SK-N-MC (cell line): ENCODE results near the gene IGSF23.
"Not testable (repeated sequence)": the region's sequence is repeated elsewhere in the genome, so short reads cannot be mapped to it uniquely, and the experiment has no call there.

Source experiments
- DNase-seq: peaks from one replicate; pipeline ENCODE4 v3.0.0-alpha.2; 2011; ENCODE audit warnings: low read depth, low spot score
- H3K27ac ChIP-seq: fragments of 200-600 bp; sonication (generic); 2 replicates; pipeline ENCODE4 v1.5.1; 2016; ENCODE audit warnings: mixed run types
- H3K36me3 ChIP-seq: fragments of 200-600 bp; sonication (generic); 2 replicates; pipeline ENCODE4 v1.6.1; 2017; ENCODE audit warnings: antibody characterized with exemption, low read length, mixed read lengths; ENCODE audit not compliant: insufficient read depth
- H3K4me3 ChIP-seq: fragments of 200-600 bp; sonication (generic); 2 replicates; pipeline ENCODE4 v1.5.1; 2016
- H3K9ac ChIP-seq: fragments of 200-600 bp; sonication (generic); 2 replicates; pipeline ENCODE4 v1.8.0; 2017; ENCODE audit warnings: mixed run types, mixed read lengths; ENCODE audit not compliant: insufficient read length
- H3K9me3 ChIP-seq: fragments of 200-600 bp; sonication (generic); 2 replicates; pipeline ENCODE4 v1.6.1; 2017; ENCODE audit warnings: low read depth, mild to moderate bottlenecking, antibody characterized with exemption, low read length, moderate library complexity, mixed read lengths
- EZH2 ChIP-seq: fragments of 200-600 bp; sonication (generic); IDR thresholded peaks from one replicate; pipeline ENCODE4 v1.6.1; 2017; ENCODE audit warnings: antibody characterized with exemption
- FOXP2 ChIP-seq: optimal IDR thresholded peaks from 2 replicates; pipeline ENCODE3; 2011; ENCODE audit warnings: mild to moderate bottlenecking, moderate library complexity; ENCODE audit not compliant: insufficient read depth; ENCODE audit errors: extremely low read length, control extremely low read depth
- POLR2AphosphoS5 ChIP-seq: IDR thresholded peaks from 2 replicates; pipeline ENCODE4 v1.6.1; 2012; ENCODE audit warnings: mild to moderate bottlenecking, low read depth, low read length, borderline replicate concordance

IGSF23 gene

DNA sequence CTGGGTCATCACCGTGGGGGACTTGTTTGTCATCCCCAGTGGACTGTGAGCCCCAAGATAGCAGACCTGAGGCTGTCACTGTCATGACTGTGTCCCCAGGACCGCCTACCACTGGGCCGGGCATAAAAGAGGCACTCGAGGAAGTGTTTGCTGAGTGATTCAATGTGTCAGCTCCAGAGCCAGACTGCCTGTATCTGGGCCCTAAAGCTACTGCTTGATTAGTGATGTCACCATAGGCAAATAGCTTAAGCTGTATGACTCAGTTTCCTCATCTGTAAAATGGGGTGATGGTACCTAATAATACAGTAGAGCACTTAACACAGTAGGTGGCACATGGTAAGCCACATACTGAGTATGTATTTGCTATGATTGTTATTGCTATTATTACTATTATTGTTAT is 46.7 kb downstream of the IGSF23 start:
- TF ChIP-seq FOXP2 (no peak), EZH2 (no peak), POLR2AphosphoS5 (no peak)
- H3K4me3 ChIP-seq = no peak overlapping the region
- peaks cover 62% of the 10 kb centered on the region for H3K36me3 ChIP-seq
- H3K9me3 ChIP-seq = no peaks in the 10 kb centered on the region
- no peak overlapping the region for H3K9ac ChIP-seq
- DNase-seq = no peak
- no peak overlapping the region for H3K27ac ChIP-seq

DNA sequence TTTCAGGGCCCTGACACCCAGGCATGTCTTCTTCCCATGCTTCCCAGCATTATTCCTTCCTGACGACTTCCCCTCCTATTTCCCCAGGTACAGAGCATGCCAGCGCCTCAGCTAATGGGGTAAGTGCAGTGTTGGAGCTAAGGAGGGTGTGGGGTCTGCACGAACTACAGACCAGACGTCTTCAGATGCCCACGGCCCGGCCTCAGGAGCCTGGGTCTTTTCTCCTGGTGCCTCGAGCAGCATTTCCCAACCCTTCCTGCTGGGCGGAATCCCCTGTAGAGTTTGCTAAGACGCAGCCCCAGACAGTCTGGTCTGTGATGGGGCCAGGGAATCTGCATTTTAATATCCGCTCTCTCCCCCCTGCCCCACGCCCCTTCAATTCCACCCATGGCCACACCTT is 47.8 kb downstream of the IGSF23 start:
- Histone ChIP-seq H3K36me3 (peaks cover 55% of the 10 kb centered on the region), H3K4me3 (no peak overlapping the region), H3K9ac (no peak overlapping the region), H3K27ac (no peak overlapping the region), H3K9me3 (no peaks in the 10 kb centered on the region)
- DNase-seq = no peak
- TF ChIP-seq FOXP2 = no peak
- no peak for TF ChIP-seq EZH2
- TF ChIP-seq POLR2AphosphoS5 = no peak

DNA sequence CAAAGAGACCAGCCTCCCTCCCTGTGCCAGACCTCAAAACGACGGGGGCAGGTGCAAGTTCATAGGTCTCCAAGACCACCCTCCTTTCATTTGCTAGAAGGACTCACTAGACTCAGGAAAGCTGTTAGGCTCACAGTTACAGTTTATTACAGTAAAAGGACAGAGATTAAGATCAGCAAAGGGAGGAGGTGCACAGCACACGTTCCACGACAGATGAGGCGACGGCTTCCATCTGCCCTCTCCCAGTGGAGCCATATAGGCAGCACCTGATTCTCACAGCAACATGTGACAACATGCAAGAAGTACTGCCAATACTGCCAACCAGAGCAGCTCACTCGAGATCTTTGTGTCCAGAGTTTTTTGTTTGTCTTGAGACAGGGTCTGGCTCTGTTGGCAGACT is 48.5 kb downstream of the IGSF23 start:
- Histone ChIP-seq H3K9me3 (no peaks in the 10 kb centered on the region), H3K27ac (no peak overlapping the region), H3K4me3 (no peak overlapping the region), H3K9ac (no peak overlapping the region), H3K36me3 (peaks cover 51% of the 10 kb centered on the region)
- TF ChIP-seq FOXP2 = no peak
- no peak for TF ChIP-seq POLR2AphosphoS5
- no peak for TF ChIP-seq EZH2
- DNase-seq = no peak

DNA sequence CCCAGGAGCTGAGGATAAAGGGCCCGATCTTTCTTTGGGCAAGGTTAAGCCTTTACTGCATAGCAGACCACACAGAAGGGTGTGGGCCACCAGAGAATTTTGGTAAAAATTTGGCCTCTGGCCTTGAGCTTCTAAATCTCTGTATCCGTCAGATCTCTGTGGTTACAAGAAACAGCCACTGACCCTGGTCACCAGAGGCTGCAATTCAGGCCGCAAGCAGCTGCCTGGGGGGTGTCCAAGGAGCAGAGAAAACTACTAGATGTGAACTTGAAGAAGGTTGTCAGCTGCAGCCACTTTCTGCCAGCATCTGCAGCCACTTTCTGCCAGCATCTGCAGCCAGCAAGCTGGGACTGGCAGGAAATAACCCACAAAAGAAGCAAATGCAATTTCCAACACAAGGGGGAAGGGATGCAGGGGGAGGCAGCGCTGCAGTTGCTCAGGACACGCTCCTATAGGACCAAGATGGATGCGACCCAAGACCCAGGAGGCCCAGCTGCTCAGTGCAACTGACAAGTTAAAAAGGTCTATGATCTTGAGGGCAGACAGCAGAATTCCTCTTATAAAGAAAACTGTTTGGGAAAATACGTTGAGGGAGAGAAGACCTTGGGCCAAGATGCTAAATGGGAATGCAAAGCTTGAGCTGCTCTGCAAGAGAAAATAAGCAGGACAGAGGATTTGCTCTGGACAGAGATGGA is 49.5 kb downstream of the IGSF23 start:
- DNase-seq = no peak
- Histone ChIP-seq H3K9ac (no peak overlapping the region), H3K4me3 (no peak overlapping the region), H3K27ac (no peak overlapping the region), H3K36me3 (peaks cover 45% of the 10 kb centered on the region), H3K9me3 (no peaks in the 10 kb centered on the region)
- no peak for TF ChIP-seq POLR2AphosphoS5
- no peak for TF ChIP-seq FOXP2
- no peak for TF ChIP-seq EZH2

DNA sequence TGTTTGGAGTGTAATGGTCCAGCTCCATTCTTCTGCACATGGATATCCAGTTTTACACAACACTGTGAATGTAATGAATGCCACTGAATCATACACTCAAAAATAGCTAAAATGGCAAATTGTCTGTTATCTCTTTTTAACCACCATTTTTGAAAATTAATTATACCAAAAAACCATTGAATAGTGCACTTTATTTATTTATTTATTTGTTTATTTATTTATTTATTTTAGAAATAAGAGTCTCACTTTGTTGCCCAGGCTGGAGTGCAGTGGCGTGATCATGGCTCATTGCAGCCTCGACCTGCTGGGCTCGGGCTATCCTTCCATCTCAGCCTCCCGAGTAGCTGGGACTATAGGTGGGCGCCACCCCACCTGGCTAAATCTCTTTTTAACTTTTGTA is 50.6 kb downstream of the IGSF23 start:
- no peak overlapping the region for H3K27ac ChIP-seq
- H3K36me3 ChIP-seq = peaks cover 33% of the 10 kb centered on the region; the same call in 1 of the 2 replicates
- H3K9me3 ChIP-seq = no peaks in the 10 kb centered on the region
- no peak for TF ChIP-seq FOXP2
- no peak for TF ChIP-seq EZH2
- no peak overlapping the region for H3K9ac ChIP-seq
- H3K4me3 ChIP-seq = no peak overlapping the region
- no peak for DNase-seq

DNA sequence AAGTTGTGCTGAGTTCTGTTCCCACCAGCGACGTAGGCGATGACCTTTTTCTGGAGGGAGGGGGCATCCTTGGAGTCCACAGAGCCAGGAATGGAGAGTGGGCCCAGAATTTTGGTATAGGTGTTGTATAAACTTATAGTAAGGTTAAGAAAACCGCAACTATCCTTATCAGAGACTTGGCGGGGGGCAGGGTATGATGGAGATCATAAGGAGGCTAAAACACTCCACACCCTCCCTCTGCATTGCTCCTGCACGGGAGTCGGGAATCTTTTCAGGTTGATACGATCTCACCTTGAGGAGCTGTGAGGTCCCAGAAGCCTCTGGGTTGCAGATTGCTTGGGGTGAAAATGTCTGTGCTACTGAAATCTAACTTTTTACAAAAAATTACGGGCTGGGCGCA is 51.6 kb downstream of the IGSF23 start:
- no peaks in the 10 kb centered on the region for H3K9me3 ChIP-seq
- no peak for DNase-seq
- no peak overlapping the region for H3K9ac ChIP-seq
- peaks cover 26% of the 10 kb centered on the region; the same call in 1 of the 2 replicates for H3K36me3 ChIP-seq
- no peak overlapping the region for H3K4me3 ChIP-seq
- no peak overlapping the region for H3K27ac ChIP-seq
- TF ChIP-seq EZH2 (no peak), POLR2AphosphoS5 (no peak), FOXP2 (no peak)

DNA sequence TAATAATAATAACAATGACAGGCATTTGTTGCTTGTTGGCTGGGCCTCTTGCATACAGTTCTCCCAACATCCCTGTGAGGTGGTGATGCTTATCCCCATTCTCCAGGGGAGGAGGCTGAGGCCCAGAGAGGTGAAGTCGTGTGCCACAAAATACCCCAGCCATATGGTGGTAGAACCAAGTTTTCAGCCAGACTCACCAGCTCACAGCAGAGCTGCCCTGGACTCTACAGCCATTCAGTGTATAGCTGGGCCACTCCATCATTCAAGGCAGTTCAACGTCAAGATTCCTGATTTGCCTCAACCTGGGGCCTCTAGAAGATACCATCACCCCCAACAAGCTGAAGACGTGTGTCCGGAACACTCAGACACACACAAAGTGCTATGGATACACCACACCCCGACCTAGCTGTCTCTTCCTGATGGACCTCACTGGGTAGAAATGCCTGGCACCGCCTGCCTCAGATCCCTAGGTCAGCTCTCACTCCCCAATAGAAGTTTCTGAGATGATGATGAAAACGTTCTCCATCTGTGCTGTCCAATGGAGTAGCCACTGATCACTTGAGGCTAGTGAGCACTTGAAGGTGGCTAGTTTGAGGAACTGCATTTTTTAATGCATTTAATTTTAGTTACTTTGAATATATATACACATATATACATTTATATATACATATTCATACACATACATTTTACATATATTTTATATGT is 53.6 kb downstream of the IGSF23 start:
- Histone ChIP-seq H3K27ac (no peak overlapping the region), H3K9ac (no peak overlapping the region)
- DNase-seq = no peak

DNA sequence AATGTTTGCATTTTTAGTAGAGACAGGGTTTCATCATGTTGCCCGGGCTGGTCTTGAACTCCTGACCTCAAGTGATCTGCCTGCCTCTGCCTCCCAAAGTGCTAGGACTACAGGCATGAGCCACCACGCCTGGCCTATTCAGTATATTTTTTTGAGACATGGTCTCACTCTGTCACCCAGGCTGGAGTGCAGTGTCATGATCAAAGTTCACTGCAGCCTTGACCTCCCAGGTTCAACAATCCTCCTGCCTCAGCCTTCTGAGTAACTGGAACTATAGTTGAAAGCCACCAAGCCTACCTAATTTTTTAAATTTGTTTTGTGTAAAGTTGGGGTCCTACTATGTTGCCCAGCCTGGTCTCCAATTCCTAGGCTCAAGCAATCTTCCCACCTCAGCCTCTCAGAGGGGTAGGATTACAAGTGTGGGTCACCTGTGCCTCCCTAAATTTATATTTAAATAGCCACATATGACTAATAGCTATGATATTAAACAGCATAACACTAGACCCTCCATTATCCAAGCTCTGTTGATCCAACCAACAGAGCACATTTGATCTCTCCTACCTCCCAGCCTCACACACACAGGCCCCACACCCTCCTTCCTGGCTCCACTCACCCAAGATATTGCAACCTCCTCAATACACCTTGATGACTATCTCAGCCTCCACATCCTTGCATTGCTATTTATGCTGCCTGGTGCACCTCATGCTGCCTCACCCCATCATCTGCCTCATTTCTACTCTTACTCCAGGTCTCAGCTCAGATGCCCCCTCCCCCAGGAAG is 55.8 kb downstream of the IGSF23 start:
- Histone ChIP-seq H3K36me3 (no peaks in the 10 kb centered on the region), H3K27ac (no peak overlapping the region), H3K9me3 (no peaks in the 10 kb centered on the region), H3K9ac (no peak overlapping the region), H3K4me3 (no peak overlapping the region)
- DNase-seq = no peak
- no peak for TF ChIP-seq FOXP2
- TF ChIP-seq POLR2AphosphoS5 = no peak
- no peak for TF ChIP-seq EZH2

More for the DNA sequence above, 53.6 kb downstream of the IGSF23 start:
- TF ChIP-seq FOXP2 = no peak
- no peak for TF ChIP-seq POLR2AphosphoS5
- no peak for TF ChIP-seq EZH2
- H3K9me3 ChIP-seq = no peaks in the 10 kb centered on the region
- peaks cover 6% of the 10 kb centered on the region; the same call in 1 of the 2 replicates for H3K36me3 ChIP-seq
- no peak overlapping the region for H3K4me3 ChIP-seq

DNA sequence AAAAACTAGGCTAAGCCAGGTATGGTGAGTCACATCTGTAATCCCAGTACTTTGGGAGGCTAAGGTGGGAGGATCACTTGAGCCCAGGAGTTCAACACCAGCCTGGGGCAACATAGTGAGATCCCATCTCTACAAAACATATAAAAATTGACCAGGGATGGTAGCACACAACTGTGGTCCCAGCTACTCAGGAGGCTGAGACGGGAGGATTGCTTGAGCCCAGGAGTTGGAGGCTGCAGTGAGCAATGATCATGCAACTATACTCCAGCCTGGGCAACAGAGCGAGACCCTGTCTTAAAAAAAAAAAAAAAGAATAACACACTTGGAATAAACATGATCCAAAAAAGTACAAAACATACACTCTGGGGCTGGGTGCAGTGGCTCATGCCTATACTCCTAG is 56.7 kb downstream of the IGSF23 start:
- not testable (repeated sequence) for H3K36me3 ChIP-seq, H3K4me3 ChIP-seq, DNase-seq, H3K9me3 ChIP-seq, H3K9ac ChIP-seq, H3K27ac ChIP-seq
